NCI-H146 treated with DMSO at 0.1 percent for 48 hours (cell line): ENCODE results near the gene KIRREL3.
A peak's percentile ranks its signal among the peaks of the same experiment; 100 is the strongest.

Source experiments
- DNase-seq: peaks from one replicate; lab custom pipeline; 2025; ENCODE audit not compliant: unreplicated experiment; lab: John Stamatoyannopoulos, UW

The KIRREL3 gene

DNA sequence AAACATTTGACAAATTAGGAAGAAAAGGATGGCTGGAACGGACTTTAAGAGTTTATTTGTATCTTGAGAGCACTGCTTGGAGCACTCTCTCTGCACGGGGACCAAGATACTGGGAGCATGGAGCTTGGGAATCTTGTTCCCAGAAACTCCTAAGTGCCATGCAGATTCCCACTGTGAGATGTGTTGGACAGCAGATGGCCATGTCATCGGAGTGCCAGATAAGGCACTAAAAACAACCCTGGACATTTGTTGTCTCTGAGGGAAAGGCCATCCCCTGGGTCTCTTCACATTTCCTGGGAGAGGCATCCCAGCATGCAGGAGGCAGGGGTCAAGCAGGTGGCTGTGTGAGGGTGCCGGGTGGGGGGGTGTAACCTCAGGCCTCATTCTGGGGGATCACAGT lies 2.9 kb downstream of the KIRREL3 start:
- DNase-seq = peak; percentile 9

GRCh38 chr11:126997196-126997595 lies 3.4 kb downstream of the KIRREL3 start:
- peak; percentile 42 for DNase-seq

- DNase-seq = no peak
Observed at GRCh38 chr11:126996036-126996804, 4.3 kb downstream of the KIRREL3 start.

DNA sequence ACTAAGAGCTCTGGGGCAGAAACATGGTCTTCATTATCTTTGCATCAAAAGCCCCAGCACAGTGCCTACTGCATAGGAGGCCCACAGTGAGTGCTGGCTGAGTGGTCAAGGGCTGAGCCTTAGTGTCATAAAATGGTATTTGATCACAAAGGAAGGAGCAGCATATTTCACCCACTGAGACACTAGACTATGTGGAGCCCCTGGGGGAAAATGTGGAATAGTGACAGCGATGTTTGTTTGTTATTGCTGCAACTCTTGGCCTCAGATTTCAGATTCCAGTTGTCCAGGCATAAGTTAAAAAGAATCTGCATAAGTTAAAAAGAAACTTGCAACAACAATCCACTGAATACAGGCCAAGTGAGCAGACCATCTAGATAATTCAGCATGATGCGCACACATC lies 7.0 kb downstream of the KIRREL3 start:
- DNase-seq = no peak

GRCh38 chr11:126992804-126993111 lies 7.8 kb downstream of the KIRREL3 start:
- no peak for DNase-seq

GRCh38 chr11:126992065-126992803 lies 8.3 kb downstream of the KIRREL3 start:
- no peak for DNase-seq

DNA sequence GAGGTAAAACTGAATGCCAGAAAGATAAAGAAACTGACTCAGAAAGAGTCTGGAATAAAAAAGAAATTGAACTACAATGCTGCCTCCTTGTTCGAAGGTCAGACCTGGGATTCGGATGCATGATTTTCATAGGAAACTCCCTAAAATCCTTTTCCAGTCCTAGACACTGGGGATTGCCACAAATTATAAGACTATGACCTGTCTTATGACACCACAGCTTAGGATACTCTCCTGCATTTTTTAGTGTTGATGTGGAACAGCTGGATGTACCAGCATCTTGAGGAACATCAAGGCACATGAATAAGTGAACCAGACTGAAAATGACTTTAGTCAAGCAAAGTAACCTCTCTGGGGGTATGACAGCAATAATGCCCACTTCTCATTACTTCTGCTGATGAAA lies 9.0 kb downstream of the KIRREL3 start:
- no peak for DNase-seq

- no peak for DNase-seq
Observed at GRCh38 chr11:126990716-126991480, 9.7 kb downstream of the KIRREL3 start.

DNA sequence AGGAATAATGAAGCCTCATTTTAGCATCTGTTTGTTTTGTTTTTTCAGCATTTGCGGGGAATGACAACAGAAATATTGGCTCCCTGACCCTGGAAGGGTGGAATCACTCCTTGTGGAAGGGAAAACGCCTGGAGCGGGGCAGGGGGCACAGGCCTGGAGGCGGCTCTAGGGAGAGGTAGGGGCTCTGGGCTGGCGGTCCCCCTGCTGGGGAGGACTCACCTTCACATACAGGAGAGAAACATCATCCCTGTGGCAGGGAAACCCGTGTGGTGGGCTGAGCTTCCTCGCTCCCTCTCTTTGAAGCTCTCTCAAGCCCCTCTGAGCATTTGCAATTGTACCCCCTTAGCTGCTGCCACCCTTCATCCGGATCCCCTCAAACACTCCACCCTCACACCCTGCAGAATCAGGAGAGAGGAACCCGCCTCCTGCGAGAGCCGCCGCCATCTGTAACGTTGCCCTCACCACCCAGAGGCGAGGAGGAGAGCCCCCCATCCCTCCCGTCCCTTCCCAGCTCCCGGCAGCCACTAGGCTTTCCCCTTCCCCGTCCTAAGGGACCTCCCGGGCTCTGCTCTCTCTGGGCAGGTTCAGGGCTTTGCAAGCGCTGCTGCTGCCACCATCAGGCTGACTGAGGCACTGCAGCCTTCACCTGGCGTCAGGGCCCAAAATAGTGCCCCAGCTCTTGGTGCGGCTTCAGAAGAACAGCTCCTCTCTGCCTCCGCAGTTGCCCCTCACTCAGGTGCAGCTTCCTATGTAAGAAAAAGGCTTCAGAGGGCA lies 10.4 kb downstream of the KIRREL3 start:
- peak; percentile 25 for DNase-seq

DNA sequence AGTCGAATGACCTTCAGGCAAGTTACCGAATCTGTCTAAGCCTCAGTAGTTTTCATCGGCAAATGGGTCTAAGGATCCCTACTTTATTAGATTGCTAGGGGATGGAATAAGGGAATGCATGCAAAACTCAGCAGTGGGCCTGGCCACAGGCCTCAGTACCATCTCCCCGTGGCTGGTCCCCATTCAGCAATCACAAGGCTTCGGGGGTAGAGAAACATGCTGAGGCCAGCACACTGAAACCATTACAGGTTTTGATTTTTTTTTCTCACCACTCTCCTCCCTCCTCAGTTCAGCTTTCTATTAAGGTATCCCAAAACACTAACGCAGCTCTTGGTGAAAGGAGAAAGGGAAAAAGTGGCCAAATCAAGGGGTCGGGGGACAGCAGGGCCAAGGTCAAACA lies 11.9 kb downstream of the KIRREL3 start:
- DNase-seq = no peak

GRCh38 chr11:126981635-126982034 lies 18.9 kb downstream of the KIRREL3 start:
- DNase-seq = no peak

GRCh38 chr11:126978911-126979310 lies 21.7 kb downstream of the KIRREL3 start:
- DNase-seq = peak; percentile 94

DNA sequence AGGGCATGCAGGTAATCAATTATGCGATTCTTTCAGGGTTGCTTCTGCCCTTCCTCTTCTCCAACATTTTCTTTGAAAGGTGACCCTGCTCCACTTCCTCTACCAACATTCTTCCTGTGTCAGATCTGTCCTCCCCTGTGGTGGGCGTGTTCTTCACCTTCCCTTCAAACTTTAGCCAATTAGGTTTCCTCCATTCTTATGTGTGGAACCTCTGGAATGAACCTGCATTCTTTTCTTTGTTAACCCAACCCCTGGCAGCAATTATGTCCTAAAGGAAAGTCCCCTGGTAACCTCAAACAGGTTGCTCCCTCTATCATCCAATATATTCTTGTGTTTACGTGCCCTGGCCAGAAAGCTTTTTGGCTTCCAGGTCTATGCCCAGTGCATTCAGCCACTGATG lies 22.4 kb downstream of the KIRREL3 start:
- DNase-seq = peak; percentile 84

GRCh38 chr11:126973051-126973450 lies 27.5 kb downstream of the KIRREL3 start:
- no peak for DNase-seq

- DNase-seq = no peak
Observed at GRCh38 chr11:126971305-126971704, 29.3 kb downstream of the KIRREL3 start.

DNA sequence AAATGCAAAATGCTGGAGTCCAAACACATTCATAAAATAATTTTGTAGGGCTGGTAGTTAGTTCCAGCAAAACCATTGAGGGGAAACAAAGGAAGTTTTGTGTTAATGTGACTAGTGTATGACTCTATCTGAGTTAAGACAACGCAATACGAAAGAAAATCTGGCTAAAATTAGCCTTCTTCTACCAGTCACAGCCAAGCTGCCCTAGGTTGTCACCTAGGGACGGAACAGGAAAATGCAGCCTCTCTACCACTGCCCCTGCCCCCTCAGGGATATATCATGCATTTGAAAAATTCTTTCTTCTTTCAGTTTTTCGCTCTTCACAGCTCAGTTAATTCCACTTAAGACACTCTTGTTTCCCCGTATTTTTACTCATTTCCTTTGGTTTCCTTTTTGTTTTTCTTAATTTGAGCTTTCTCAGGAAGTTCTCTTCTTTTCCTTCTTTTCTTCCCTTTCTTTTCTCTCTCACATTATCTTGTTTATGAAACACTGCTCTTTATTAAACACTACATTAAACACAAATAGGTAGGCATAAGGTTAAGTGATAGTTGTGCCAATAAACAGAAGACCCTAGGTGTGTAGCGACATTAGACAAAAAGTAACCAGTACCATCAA lies 30.6 kb downstream of the KIRREL3 start:
- peak; percentile 16 for DNase-seq

DNA sequence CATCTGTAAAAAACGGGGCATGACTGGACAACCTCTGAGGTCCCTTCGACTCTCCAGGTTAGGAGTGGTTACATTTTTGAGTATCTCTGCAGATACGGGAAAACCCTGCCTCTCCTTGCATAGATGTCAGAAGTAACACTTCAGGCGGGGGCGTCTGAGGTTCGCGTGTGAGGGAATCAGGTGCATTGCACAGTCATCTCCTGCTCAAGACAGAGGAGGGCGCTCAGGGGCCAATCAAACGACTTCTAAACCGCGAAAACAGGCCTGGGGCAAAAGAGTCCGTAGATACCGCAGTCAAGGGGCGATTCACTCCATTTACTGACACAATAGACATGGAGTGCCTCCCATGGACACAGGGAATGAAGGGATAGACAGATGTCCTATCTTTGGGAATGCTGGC lies 31.7 kb downstream of the KIRREL3 start:
- DNase-seq = no peak

DNA sequence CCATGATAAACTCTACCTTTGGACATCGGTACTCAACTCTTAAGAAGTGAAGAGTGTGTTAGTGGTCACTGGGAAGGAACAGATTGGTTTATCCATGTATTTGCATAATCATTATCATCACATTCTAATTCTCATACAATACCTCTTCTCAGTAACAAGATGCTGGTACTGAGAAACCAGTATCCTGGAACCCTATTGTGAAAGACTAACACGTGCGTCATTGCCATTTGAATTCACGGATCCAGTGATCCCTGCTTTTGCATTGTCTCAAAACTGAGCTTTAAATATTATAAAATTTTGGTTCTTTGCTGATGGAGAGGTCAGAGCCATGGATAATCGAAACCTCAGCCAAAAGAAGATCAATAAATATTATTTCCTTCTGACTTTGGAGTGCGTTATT lies 35.2 kb downstream of the KIRREL3 start:
- no peak for DNase-seq

DNA sequence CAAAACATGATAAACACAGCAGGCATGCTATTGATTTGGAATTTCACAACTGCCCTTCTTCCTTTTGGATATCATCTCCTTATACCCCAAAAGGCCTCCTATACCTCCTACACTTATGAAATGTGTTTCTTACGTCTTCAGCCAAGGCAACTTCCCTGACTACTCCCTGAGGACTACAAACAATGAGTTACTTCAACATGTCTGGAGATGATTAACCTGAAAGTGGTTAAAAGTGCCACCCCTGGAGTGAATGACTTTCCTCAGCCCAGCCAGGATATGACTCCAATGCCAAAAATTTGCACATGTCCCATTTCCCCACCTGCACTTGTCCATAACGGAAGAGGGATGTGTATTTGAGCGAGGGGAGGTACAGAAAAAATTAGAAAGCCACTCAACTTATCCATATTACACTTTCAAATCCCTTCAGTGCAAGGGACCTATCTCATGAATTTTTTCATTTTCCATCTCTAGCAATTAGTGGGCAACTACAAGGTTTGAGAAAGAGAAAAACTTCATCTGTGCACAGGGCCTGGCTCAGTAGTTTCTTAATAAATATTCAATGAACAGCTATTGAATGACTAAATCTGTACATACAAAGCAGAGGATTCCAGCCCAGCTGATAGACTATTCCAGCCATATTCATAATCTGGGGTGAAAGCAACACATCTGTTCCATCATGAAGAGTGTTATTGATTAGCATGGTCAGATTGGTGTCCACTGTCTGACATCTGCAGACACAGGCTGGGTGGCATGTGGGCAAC lies 36.8 kb downstream of the KIRREL3 start:
- DNase-seq = no peak

DNA sequence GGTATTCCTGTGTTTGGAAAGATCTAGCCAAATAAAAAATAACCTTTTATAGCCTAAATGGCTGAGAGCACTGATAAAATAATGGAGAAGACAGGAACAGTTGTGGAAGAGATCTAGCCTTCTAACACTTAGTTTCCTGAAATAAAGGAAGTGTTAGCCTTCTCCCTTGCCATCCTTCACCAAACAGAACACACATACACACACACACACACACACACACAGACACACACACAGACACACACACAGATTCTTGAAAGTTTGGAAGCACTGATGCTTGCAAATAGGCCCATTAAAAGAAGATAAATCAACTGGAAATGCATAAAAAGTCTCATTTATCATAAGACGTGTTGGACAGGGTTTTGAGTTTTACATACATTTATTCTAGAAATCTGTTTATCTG lies 37.5 kb downstream of the KIRREL3 start:
- DNase-seq = no peak
